Measurements from ENCODE around the gene SSTR3. TPM values are rescaled to one million over a fixed set of nuclear protein-coding genes. Genes with fewer than 3 reads are reported as not detected.

SSTR3 gene
- total RNA-seq, 2 donors from 2014 or later, result 0.11 to 0.20 TPM

DNA sequence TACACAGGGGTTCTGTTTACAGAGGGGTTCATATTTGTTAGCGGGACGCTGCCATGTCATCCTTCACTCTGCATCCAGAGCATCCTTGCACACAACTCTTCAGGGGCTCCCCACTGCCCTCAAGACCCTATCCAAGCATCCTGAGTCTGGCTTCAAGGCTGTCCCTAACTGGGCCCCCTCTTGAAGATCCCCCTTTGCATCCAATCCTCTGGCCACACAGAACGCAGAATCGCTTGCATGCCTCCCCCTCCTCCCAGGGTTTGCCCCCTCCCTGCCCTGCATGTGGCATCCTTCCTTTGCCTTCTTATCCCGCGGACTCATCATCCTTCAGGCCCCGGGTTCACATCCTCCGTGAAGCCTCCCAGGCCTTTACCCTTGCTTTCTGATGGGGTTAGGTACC is 42.9 kb downstream of the SSTR3 start:
- Histone ChIP-seq H3K36me3 (ENCODE audit: control insufficient read depth, insufficient read depth, low read length) (no peaks in the 10 kb centered on the region), H3K4me3 (ENCODE audit: low read length) (no peak overlapping the region), H3K9me3 (ENCODE audit: control insufficient read depth, low read length) (no peaks in the 10 kb centered on the region), H3K9ac (ENCODE audit: extremely low read depth, low read length, poor library complexity, severe bottlenecking) (no peak overlapping the region), H3K27me3 (ENCODE audit: control insufficient read depth, insufficient read depth, low read length, poor library complexity, severe bottlenecking) (no peaks in the 10 kb centered on the region), H3K27ac (ENCODE audit: low read depth, low read length) (no peak overlapping the region), H3K4me1 (ENCODE audit: control insufficient read depth, insufficient read depth, low read length) (peaks cover 6% of the 10 kb centered on the region)
- peaks cover 4% of the 10 kb centered on the region for H3K4me1 Mint-ChIP-seq
- WGBS, 2 experiments (ENCODE audit: insufficient coverage in 1 of 2, insufficient read length in 1 of 2), result 75 to 84% methylated on average over 2 to 8 of the region's 8 CpGs
- H3K9me3 Mint-ChIP-seq, result no peaks in the 10 kb centered on the region
- H3K27ac Mint-ChIP-seq, result no peak overlapping the region
- no peak for TF ChIP-seq CTCF (conservative IDR thresholded peaks at IDR 0.05)
- no peak for DNase-seq
- H3K36me3 Mint-ChIP-seq (ENCODE audit: low read depth), result no peaks in the 10 kb centered on the region
- H3K27me3 Mint-ChIP-seq (ENCODE audit: insufficient read depth), result peaks cover 8% of the 10 kb centered on the region
- H3K4me3 Mint-ChIP-seq, result no peak overlapping the region

DNA sequence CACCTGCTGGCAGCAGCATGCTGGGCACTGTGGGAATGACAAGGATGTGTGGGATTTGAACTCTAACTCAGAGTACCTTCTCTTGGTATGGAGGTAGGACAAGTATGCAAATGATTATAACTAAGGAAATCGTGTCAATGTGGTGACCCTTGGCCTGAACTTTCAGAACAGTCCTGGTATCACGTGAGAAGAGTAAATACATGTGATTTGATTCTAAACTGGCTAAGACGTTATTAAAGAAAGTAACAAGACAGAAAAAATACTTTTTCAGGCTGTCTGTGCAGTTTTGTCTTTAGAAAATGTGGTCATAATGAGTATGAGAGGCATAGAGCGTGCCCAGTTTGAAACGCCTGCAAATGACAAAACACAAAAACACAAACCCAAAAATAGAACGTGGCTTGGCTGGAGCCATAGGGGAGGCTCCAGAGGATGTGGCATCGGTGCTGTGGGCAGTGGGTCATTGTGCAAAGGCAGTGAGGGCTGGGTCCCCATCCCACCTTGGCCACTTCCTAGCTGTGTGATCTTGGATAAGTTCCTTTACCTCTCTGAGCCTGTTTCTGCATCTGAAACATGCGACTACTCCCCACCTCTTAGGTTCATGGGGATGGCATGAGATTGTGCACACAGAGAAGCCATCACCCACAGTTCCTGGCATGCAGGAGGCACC is 44.2 kb downstream of the SSTR3 start:
- DNase-seq, result peak; percentile 30

GRCh38 chr22:37167176-37167980 is 44.9 kb downstream of the SSTR3 start:
- no peak for TF ChIP-seq CTCF (conservative IDR thresholded peaks at IDR 0.05)
- H3K27ac Mint-ChIP-seq, result no peak overlapping the region
- H3K27me3 ChIP-seq (ENCODE audit: control insufficient read depth, insufficient read depth, low read length, poor library complexity, severe bottlenecking), result no peaks in the 10 kb centered on the region
- no peak overlapping the region for H3K4me3 ChIP-seq (ENCODE audit: low read length)
- no peaks in the 10 kb centered on the region for H3K9me3 Mint-ChIP-seq
- H3K36me3 Mint-ChIP-seq (ENCODE audit: low read depth), result no peaks in the 10 kb centered on the region
- no peak overlapping the region for H3K27ac ChIP-seq (ENCODE audit: low read depth, low read length)
- H3K36me3 ChIP-seq (ENCODE audit: control insufficient read depth, insufficient read depth, low read length), result no peaks in the 10 kb centered on the region
- H3K4me1 Mint-ChIP-seq, result peaks cover 4% of the 10 kb centered on the region
- no peaks in the 10 kb centered on the region for H3K4me1 ChIP-seq (ENCODE audit: control insufficient read depth, insufficient read depth, low read length)
- 82 to 86% methylated on average over 9 to 17 of the region's 17 CpGs for WGBS, 2 experiments (ENCODE audit: insufficient coverage in 1 of 2, insufficient read length in 1 of 2)
- no peak overlapping the region for H3K4me3 Mint-ChIP-seq
- H3K9me3 ChIP-seq (ENCODE audit: control insufficient read depth, low read length), result no peaks in the 10 kb centered on the region
- no peak overlapping the region for H3K9ac ChIP-seq (ENCODE audit: extremely low read depth, low read length, poor library complexity, severe bottlenecking)
- peaks cover 8% of the 10 kb centered on the region for H3K27me3 Mint-ChIP-seq (ENCODE audit: insufficient read depth)
- DNase-seq, result peak; percentile 53

More for the DNA sequence above, 44.2 kb downstream of the SSTR3 start:
- 87 to 89% methylated on average over 5 to 8 of the region's 8 CpGs for WGBS, 2 experiments (ENCODE audit: insufficient coverage in 1 of 2, insufficient read length in 1 of 2)
- Histone ChIP-seq H3K27me3 (ENCODE audit: control insufficient read depth, insufficient read depth, low read length, poor library complexity, severe bottlenecking) (no peaks in the 10 kb centered on the region), H3K4me1 (ENCODE audit: control insufficient read depth, insufficient read depth, low read length) (no peaks in the 10 kb centered on the region), H3K27ac (ENCODE audit: low read depth, low read length) (no peak overlapping the region), H3K36me3 (ENCODE audit: control insufficient read depth, insufficient read depth, low read length) (no peaks in the 10 kb centered on the region), H3K9me3 (ENCODE audit: control insufficient read depth, low read length) (no peaks in the 10 kb centered on the region), H3K4me3 (ENCODE audit: low read length) (no peak overlapping the region), H3K9ac (ENCODE audit: extremely low read depth, low read length, poor library complexity, severe bottlenecking) (no peak overlapping the region)
- peaks cover 8% of the 10 kb centered on the region for H3K27me3 Mint-ChIP-seq (ENCODE audit: insufficient read depth)
- TF ChIP-seq CTCF (conservative IDR thresholded peaks at IDR 0.05), result peak; percentile 15
- no peaks in the 10 kb centered on the region for H3K36me3 Mint-ChIP-seq (ENCODE audit: low read depth)
- H3K9me3 Mint-ChIP-seq, result no peaks in the 10 kb centered on the region
- no peak overlapping the region for H3K27ac Mint-ChIP-seq
- no peak overlapping the region for H3K4me3 Mint-ChIP-seq
- H3K4me1 Mint-ChIP-seq, result peaks cover 4% of the 10 kb centered on the region

All from endodermal cell (in vitro differentiated cells).